HG03060 (cell line): Measurements from ENCODE around the gene MRPL36.
A peak's percentile ranks its signal among the peaks of the same experiment; 100 is the strongest.

Experiments
- ATAC-seq: cut with Tn5 transposase; IDR thresholded peaks from one replicate; pipeline ENCODE4 v1.9.1; 2021; ENCODE audit warnings: low read depth, moderate number of reproducible peaks; ENCODE audit not compliant: unreplicated experiment

The MRPL36 gene

DNA sequence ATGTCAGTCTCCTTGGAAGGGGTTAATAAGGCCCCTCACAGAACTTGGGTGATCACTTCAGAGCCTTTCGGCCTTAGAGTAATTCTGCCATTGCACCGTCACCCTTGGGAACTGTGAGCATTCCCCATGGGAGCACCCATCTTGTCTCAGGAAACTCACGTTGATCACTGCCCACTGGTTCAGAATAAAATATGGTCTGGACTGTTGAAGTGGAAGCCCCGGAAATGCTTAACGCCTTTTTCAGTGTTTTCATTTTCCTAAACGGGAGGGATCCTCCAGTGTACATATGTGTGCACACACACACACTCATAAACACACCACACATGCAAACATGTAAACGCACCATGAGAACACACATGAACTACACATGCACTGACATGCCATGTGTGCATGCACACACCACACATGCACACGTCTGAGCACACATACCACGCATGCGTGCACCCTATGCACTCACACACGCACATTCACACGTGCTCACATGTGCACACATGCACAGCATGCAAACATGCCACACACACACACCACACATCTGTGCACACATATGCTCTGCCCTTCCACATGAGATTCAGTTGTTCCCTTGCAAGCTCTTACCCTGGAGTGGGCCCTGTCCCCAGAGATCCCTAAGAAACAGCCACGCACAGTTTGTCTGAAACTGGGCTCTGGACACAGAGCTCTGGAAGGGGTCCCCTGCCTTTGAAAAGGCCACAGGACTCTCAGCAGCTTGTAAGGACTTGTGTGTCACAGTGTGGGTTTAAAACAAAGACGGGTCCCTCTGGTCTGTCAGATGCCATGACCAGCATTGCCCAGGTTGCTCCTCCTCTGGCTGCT, 17.0 kb downstream of the MRPL36 start:
- ATAC-seq: peak; percentile 13

DNA sequence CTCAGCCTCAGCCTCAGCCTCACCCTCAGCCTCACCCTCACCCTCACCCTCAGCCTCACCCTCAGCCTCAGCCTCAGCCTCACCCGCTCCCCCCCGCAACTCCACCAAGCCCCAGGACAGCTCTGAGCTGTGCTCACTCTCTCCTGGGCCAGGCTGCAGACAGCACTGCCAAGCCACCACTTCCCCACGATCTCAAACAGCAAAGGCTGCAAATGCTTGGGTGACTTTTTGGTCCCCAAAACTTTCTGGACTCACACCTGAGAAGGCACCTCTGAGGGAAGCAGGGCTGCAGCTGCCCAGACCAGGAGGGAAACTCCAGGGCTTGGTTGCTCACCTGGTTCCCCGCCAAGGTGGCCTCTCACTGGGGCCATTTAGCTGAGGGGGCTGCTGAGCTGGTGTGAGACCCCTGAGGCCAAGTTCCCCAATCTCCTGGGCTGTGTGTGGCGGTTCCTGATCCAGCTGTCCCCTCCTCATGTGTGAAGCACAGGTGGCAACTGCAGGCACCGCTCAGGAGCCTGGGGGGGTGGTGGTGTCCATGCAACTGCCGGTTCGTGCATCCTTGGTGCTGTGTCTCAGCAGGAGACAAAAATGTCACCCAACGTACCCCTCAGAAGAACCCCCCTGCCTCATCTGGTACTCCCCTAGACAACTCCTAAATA, 17.8 kb downstream of the MRPL36 start:
- no peak for ATAC-seq

DNA sequence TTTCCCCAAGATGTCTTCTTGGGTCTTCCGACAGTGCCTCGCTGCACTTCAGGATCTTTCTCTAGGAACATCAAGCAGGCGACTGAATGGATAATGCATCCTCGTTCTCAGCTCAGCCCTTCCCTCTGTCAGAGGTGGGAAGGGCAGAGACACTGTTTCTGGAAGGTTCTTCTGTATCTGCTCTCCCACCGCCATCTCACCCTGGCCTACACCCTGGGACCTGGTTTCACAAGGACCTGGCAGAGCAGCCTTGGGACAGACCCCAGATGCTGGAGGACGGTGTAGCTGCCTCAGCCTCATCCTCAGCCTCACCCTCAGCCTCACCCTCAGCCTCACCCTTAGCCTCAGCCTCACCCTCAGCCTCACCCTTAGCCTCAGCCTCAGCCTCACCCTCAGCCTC, 18.5 kb downstream of the MRPL36 start:
- ATAC-seq: no peak

DNA sequence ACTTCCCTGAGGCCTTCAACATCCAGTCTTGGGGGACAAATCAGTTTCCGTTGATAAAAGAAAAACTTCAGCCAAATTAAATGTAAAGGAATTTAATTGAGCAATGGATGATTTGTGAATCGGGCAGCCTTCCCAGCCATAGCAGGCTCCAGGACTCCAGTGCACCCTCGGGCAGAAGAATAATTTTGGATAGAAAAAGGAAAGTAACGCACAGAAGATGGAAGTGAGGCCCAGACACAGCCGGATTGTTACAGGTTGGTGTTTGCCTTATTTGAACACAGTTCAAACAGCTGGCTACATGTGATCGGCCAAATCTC, 19.1 kb downstream of the MRPL36 start:
- ATAC-seq: no peak

DNA sequence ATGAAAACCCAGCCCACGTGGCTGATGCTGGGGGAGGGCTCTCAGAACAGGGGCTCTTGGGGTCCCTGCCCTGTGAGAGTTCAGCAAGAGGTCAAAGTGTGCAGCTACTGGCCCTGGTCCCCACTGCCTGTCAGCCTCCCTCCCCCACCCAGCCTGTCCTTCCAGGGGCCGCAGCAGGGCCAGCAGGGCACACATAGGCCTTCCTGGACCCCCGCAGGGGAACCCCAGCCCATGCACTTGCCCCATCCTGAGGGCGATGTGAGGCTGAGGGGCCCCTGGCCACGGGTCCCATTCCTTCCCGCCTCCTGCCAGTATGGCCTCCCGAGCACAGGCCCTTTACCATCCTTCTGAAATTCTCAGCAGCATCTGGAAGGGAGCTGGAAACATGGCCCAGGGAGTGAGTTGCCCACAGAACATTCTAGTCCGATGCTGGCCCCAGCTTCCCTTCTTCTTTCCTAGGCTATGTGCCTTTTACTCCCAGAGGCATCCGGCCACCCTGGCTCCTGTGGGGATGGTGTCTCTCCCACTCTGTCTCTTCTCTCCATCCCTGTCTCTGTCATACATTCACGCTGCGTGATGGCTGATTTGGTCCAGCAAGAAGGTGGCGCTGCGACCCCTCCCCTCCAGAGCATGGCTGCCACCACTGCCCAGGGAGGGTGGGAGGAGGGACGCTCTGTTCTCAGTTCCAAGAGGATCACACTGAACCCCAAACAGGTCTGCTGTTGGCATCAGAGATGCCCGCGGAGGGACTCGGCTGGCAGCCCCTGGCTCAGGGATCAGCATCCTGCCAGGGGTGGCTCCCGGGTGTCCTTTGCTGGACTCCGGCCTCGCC, 19.6 kb downstream of the MRPL36 start:
- no peak for ATAC-seq

DNA sequence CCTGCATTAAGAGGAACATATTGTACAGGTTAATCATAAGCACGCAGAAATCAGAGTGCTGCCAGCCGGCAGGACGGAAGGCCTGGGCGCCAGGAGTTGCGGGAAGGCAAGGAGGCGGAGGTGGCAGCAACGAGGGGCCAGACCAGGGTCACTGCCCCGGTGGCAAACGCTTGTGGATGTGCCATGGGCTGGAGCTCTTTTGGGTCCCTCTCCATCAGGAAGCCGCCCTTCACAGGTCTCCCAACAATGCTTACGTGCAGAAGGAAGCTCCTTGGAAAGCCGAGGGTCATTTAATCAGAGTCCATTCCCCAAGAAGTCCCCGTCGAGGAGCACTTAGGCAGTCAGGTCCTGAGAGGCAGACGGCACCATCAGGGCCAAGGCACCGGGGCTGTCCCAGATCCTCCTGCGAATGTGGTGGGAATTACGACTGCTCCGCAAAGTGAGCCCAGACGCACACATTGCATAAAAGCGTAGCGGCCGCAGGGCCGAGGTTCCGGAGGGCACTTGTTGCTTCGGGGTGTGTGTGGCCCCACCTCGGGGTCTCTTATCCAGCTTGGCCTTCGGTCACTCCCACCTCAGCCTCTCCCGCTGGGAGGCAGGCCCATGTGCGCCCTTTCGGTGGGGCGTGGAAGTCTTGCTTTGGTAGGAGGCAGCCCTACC, 20.5 kb downstream of the MRPL36 start:
- no peak for ATAC-seq

DNA sequence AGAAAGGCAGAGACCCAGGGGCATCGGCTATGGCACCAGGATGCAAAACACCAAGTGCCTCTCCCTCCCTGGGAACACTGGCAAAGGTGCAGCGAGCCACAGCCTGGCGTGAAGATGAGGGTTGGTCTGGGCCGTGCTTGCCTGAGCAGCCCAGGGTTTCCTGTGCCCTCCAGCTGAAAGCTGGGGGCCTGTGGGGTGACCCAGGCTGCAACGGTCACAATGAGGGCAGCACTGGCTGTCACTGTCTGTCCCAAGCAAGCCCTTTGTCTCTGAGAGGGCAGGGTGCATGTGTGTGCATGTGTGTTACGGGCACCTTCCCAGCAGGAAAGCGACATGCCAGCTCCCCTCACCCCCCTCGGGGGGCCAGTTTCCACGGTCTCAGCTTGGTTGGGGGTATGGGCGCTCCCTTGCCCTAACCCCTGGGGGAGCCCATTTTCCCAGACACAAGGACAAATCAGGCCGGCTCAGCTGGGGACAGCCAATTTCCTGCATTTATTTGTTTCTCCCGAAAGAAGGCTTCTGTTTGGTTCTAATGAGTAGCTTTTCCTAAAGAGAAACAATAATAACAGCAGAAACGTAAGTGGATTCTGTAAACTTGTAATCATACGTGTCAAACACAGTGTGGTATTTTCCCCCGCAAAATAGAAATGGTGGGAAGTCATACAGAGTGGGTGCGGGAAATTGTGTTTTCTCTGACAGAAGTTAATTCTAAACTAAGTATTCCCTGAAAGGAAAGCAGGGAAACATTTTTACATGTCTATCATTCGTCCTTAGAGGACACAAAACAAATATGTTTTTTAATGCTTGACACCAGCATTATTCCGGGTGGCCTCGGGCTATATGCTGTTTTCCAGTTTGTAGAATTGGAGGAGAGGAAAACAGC, 21.3 kb downstream of the MRPL36 start:
- no peak for ATAC-seq

DNA sequence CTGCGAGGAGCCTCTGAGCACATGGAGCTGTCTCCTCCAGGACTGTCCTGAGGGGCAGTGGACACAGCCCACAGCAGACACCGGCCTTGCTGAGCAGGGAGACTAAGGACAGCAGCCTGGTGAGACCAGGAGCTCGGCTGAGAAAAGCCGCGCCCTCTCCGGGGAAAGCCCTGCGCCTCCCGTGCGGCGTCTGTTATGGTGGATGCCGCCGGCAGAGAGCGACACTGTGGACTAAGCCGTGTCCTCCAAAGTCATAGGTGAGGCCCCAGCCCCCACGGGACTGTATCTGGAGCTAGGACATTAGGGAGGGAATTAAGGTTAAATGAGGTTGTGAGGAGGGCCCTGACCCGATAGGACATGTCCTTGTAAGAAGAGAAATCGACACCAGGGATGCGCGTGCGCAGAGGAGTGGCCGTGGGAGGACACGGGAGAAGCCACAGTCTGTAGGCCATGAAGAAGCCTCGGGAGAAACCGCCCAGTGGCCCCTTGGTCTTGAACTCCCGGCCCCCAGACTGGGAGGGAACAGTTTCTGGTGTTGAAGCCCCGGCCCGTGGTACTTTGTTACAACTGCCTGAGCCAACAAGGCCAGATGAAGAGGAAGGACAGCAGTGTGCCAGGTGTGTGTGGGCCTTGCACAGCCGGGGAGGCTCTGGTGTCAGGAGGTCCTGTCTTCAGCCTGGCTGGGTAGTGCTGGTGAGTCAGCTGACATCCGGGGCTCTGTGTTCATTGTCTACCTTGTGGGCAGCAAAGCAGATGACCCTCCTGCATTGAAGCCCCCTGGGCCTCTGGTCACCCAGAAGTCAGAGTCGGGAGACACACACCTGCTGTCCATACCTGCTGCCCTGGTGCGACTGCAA, 22.1 kb downstream of the MRPL36 start:
- ATAC-seq: no peak

DNA sequence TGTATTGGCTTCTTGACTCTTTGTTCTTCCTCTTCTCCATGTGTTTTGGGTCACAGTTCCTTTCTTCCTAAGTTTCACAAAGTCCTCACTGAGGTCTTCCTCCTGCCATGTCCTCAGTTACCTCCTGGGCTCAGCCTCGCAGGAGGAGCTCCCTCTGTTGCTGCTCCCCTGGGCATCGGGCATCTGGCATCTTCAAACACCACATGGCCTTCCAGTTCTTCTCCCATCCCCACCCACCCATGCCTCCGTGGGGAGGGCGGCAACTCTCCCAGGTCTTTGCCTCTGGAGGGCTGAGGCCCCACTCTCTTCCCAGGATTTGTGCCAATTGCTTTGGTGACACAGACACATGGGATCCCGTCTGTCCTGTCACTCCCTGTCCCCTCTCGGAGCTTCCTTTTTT, 22.8 kb downstream of the MRPL36 start:
- ATAC-seq: no peak

DNA sequence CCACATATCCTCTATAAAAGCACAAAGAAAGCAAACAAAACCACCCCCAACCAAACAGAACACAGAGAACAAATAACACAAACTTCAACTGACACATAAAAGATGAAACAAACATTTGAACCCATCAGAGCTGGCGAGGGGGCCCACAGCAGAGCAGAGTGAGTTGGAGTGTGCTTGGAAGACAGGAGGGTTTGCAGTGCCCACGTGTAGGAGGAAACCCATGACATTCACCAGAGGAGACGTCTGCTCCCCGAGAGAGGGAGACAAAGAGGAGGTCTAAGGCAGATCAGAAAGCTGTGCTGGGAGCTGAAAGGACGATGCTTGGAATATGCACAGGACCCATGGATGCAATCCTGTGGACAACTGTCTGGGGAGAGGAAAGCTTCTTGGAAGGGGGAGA, 27.0 kb downstream of the MRPL36 start:
- no peak for ATAC-seq

DNA sequence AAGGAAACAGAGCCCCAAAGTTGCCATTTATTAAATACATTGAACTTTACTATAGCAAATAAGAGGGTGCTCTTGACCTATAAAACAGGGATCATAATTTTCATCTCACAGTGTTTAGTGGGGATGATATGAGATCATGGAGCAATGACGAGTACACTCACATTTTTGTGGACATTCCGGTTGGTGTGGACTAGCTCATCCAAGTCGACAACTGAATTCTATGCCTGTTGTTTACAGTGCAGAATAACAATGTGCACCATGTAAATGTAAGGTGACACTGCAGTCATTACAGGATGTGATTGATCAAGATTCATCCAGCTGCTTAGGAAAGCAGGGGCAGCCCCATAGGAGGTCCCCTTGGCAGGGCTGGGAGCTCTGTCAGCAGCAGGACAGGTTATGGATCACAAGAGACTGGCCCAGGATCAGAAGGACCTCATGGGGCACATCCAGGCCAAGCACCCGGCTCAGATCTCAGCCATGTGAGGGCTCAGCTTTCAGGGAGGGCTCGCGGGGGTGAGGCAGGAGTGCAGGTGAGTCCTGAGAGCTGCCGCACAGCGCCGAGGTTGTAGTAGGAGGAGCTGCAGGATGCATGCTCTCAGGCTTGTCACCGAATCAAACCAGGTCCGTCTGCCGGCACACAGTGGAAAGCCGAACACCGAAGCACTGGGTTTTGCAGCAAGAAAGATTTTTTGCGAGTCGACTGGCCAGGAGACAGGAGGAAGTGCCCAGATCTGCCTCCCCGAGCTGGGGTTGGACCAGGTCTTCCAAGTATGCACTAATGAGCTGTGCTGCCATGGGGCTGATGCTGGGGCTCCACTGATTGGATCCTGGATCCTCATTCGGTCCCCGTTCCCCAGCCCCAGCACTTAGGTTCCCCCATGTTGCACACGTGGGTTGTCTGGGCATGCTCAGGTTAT, 28.2 kb downstream of the MRPL36 start:
- no peak for ATAC-seq

DNA sequence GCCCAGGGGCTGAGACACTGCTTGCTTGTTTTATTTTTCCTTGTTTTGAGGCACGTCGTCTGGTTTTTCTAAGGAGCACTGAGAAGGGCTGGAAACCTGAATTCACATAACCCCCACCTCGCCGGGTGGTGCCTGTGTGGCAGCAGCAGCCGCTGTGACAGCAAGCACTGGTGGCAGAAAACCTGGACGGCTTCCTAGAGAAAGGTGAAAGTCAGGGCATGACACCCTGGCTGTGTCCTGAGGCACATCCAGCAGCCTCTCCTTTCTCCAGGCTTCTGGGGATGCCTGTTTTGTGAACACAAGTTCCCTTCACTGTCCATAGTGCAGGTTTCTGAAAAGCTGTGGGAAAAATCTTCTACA, 29.2 kb downstream of the MRPL36 start:
- ATAC-seq: no peak

DNA sequence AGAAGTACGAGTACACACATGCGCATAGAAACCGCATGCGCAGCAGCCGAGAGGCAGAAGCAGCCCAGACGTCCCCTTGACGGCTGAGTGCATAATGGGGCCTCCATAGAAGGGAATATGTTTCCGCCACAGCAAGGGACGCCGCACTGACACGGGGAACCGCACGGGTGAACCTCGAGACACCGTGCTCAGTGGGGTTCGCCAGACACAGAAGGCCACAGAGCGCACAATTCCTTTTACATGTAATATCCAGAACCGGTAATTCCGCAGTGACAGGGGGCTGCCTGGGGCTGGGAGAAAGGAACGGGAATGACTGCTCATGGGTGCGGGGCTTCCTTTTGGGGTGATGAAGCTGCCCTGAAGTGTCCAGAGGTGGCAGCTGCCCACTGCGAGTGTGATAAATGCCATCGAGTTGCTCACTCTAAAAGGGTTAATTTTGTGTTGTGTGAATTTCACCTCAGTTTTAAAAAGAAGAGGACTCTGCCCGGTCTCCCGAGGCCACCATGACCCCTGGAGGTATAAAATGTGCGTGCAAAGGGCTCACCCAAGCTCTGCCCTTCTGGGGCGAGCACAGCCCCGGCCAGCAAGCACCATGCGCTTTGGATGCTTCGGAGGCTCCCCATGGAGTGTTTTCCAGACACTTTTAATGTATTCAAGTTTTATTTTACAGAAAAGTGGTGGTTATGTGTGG, 29.7 kb downstream of the MRPL36 start:
- ATAC-seq: no peak

DNA sequence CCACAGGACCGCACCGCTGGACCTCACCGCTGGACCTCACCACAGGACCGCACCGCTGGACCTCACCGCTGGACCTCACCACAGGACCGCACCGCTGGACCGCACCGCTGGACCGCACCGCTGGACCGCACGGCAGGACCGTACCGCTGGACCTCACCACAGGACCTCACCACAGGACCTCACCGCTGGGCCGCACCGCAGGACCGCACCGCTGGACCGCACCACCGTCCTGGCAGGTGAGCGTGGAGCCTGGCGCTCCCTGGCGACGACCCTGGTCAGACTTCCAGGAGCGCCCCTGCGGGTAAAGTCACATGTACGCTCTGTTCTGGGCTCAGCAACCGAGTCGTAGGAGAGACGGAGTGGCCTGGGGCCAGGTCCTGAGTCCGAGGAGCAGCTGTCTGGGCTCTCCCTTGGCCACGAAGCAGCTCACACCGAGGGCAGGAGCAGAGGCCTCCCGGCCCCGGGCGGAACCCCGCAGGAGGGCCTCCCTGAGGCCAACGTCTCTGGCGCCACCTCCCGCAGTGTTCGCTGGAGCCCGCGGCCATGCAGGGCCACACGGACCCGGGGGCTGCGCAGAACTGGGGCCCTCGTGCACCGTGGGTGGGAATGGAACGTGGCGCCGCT, 30.5 kb downstream of the MRPL36 start:
- ATAC-seq: no peak

DNA sequence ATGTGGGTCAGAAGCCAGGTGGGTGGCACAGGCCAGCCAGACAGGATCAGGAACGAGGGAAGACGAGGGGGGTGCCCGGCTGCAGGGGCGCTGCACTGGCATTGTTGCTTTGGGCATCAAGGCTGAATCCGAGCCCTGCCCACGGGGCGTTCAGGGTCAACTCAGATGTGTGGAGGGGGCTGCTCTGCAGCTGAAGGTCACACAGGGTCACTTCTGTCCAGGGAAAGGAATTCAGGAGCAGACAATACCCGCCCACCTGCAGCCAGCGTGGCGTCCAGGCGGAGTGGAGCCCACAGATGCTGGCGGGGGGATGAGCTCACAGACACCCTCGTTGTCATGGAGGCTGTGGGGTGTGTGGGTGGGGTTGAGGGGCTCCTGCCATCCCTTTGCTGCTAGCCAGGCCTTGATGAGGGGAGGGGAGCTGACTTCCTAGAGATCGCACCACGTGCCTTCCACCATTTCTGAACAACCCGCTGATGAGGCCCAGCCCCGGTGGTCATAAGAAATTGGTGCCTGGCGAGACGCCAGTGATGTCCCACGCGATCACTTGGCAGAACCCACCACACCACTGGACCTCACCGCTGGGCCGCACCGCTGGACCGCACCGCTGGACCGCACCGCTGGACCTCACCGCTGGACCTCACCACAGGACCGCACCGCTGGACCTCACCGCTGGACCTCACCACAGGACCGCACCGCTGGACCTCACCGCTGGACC, 31.2 kb downstream of the MRPL36 start:
- no peak for ATAC-seq

DNA sequence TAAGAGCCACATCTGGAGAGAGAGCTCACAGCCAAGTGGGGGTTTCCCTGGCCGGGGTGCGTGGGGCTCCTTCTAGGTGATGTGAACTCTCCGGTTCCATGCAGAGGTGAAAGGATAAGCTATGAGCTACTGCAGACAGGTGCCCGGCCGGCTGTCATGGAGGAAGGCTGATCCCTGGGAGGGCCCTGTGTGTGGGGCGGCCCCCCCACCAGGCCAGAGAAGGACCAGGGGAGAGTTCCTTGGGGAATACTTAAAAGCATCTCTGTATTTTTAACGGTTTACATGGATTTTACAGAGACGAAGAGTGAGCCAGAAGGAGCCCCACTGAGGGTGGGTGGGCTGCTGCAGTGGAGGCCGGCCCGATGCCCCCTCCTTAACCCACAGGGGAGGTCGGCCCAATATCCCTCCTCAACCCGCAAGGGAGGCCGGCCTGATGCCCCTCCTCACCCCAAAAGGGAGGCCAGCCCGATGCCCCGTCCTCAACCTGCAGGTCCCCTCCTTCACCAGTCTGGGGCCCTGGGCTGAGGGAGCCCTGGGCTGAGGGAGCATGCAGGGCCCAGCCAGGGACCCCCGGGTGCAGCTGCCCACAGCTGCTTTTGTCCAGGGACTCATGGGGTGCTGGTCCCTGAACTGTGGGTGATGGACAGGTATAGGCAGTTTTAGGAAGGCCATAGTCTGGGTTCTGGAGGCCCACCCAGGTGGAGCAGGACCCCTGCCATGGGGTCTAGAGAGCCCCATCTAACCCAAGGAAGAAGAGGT, 31.9 kb downstream of the MRPL36 start:
- no peak for ATAC-seq
